BE2C (cell line): ENCODE measurements around the gene STXBP5L.

ENCODE experiments used
- DNase-seq: peaks from one replicate; pipeline ENCODE4 v3.0.0-alpha.2; 2020
- H3K27me3 ChIP-seq: fragments of 250-450 bp; sonication (Bioruptor Pico); 2 replicates; pipeline ENCODE4 v1.5.1; 2020; ENCODE audit warnings: mild to moderate bottlenecking
- H3K36me3 ChIP-seq: fragments of 250-450 bp; sonication (Bioruptor Pico); 2 replicates; pipeline ENCODE4 v1.5.1; 2020; ENCODE audit warnings: mild to moderate bottlenecking
- H3K4me1 ChIP-seq: fragments of 250-450 bp; sonication (Bioruptor Pico); 2 replicates; pipeline ENCODE4 v1.5.1; 2020
- H3K4me3 ChIP-seq: 2 replicates; pipeline ENCODE4 v1.5.1; 2011; ENCODE audit warnings: low read depth, low read length
- H3K9me3 ChIP-seq: fragments of 250-450 bp; sonication (Bioruptor Pico); 2 replicates; pipeline ENCODE4 v1.5.1; 2020
- CTCF ChIP-seq: IDR thresholded peaks from 2 replicates; pipeline ENCODE4 v1.5.1; 2012; ENCODE audit warnings: mild to moderate bottlenecking, low read depth, low read length

The STXBP5L gene

GRCh38 chr3:121111914-121112612 is 204.1 kb downstream of the STXBP5L start:
- Histone ChIP-seq H3K27me3 (0 out of 2 replicates have a peak, but pooled peaks cover 2% of the 10 kb centered on the region), H3K4me3 (no peak overlapping the region), H3K9me3 (no peaks in the 10 kb centered on the region), H3K4me1 (no peaks in the 10 kb centered on the region), H3K36me3 (no peaks in the 10 kb centered on the region)
- DNase-seq, result peak; percentile 13
- TF ChIP-seq CTCF, result no peak

- DNase-seq, result no peak
- H3K9me3 ChIP-seq, result no peaks in the 10 kb centered on the region
- H3K4me3 ChIP-seq, result no peak overlapping the region
- H3K27me3 ChIP-seq, result no peaks in the 10 kb centered on the region
- H3K36me3 ChIP-seq, result no peaks in the 10 kb centered on the region
- TF ChIP-seq CTCF, result no peak
- H3K4me1 ChIP-seq, result no peaks in the 10 kb centered on the region
These were observed 218.2 kb downstream of the STXBP5L start for GRCh38 chr3:121126033-121126706.

- DNase-seq, result no peak
- Histone ChIP-seq H3K27me3 (no peaks in the 10 kb centered on the region), H3K36me3 (no peaks in the 10 kb centered on the region), H3K9me3 (no peaks in the 10 kb centered on the region), H3K4me1 (no peaks in the 10 kb centered on the region), H3K4me3 (no peak overlapping the region)
- no peak for TF ChIP-seq CTCF
These were observed 218.7 kb downstream of the STXBP5L start for GRCh38 chr3:121126707-121127035.

- no peak overlapping the region for H3K4me3 ChIP-seq
- DNase-seq, result no peak
- TF ChIP-seq CTCF, result peak; percentile 25; the same call in 1 of the 2 replicates
- H3K4me1 ChIP-seq, result no peaks in the 10 kb centered on the region
- no peaks in the 10 kb centered on the region; the same call in 1 of the 2 replicates for H3K27me3 ChIP-seq
- no peaks in the 10 kb centered on the region for H3K9me3 ChIP-seq
- H3K36me3 ChIP-seq, result no peaks in the 10 kb centered on the region
These were observed 244.6 kb downstream of the STXBP5L start for GRCh38 chr3:121152573-121152972.

GRCh38 chr3:121153851-121154250 is 245.8 kb downstream of the STXBP5L start:
- no peak for DNase-seq
- Histone ChIP-seq H3K27me3 (no peaks in the 10 kb centered on the region; the same call in 1 of the 2 replicates), H3K36me3 (no peaks in the 10 kb centered on the region), H3K4me1 (no peaks in the 10 kb centered on the region), H3K9me3 (no peaks in the 10 kb centered on the region), H3K4me3 (no peak overlapping the region)
- no peak for TF ChIP-seq CTCF

- Histone ChIP-seq H3K4me3 (no peak overlapping the region), H3K9me3 (no peaks in the 10 kb centered on the region), H3K36me3 (no peaks in the 10 kb centered on the region), H3K27me3 (no peaks in the 10 kb centered on the region; the same call in 1 of the 2 replicates), H3K4me1 (no peaks in the 10 kb centered on the region)
- no peak for TF ChIP-seq CTCF
- DNase-seq, result no peak
These were observed 247.0 kb downstream of the STXBP5L start for GRCh38 chr3:121155028-121155427.
